HCT116 (cell line): ENCODE results near the gene STAC. TPM values are rescaled to one million over a fixed set of nuclear protein-coding genes. Genes with fewer than 3 reads are reported as not detected.

Experiments
- ATAC-seq: fragments of 200-7000 bp; cut with Tn5 transposase; 2 replicates; pipeline ENCODE4 v1.9.1; 2020; ENCODE audit warnings: mild to moderate bottlenecking, moderate library complexity
- BruUV-seq: library from RNA; stranded (reverse); fragments of 400-500 nt; replicated peaks from 2 replicates; lab custom pipeline; 2021; lab: Mats Ljungman, UMichigan
- CTCF ChIA-PET: fragments of 300-600 bp; sonication (Branson Sonifier 250); formaldehyde crosslinking; loops from one replicate; lab custom pipeline; 2021; ENCODE audit warnings: antibody characterized with exemption; lab: Charles Lee
- POLR2A ChIA-PET: fragments of 300-600, 350-600 bp; sonication (Branson Sonifier 250); formaldehyde crosslinking; loops from one replicate; lab custom pipeline; 2021; ENCODE audit warnings: antibody characterized with exemption; lab: Charles Lee
- RAD21 ChIA-PET, 2 experiments: fragments of 300-600 bp; sonication (Branson Sonifier 250); formaldehyde crosslinking; loops; one replicate each; lab custom pipeline; 2023; ENCODE audit warnings: low total read pairs in 2 of 2; ENCODE audit not compliant: uncharacterized antibody in 2 of 2, unreplicated experiment in 2 of 2, low non-redundant PET in 1 of 2; lab: Charles Lee
- DNase-seq: peaks from one replicate; pipeline ENCODE4 v3.0.0-alpha.2; 2010; ENCODE audit warnings: low read depth, low spot score
- H2AFZ ChIP-seq: fragments of 200-600 bp; shearing (Covaris generic), sonication (generic); 2 replicates; pipeline ENCODE4 v1.6.1; 2017; ENCODE audit warnings: low read depth, mixed run types, mixed read lengths, antibody characterized with exemption, low read length; ENCODE audit not compliant: poor library complexity, severe bottlenecking
- H3K27ac ChIP-seq: 2 replicates; pipeline ENCODE4 v1.5.1; 2012; ENCODE audit warnings: low read depth, low read length
- H3K27me3 ChIP-seq: fragments of 200-600 bp; sonication (generic); 2 replicates; pipeline ENCODE4 v1.6.1; 2016; ENCODE audit warnings: mixed run types, low read length, mixed read lengths; ENCODE audit not compliant: insufficient read depth
- H3K36me3 ChIP-seq, 2 experiments: fragments of 200-500 bp in 1 of 2; fragments of 200-600 bp in 1 of 2; sonication (Bioruptor generic) in 1 of 2; sonication (generic) in 1 of 2; 2 replicates each; pipeline versions ENCODE4 v1.5.1 to v1.6.1; 2014 to 2016; ENCODE audit warnings: low read length in 2 of 2, inconsistent platforms in 1 of 2, mixed read lengths in 1 of 2, mixed run types in 1 of 2; ENCODE audit not compliant: insufficient read depth in 2 of 2, control insufficient read depth in 1 of 2
- H3K4me1 ChIP-seq, 2 experiments: fragments of 200-600 bp in 1 of 2; sonication (generic) in 1 of 2; 2 replicates each; pipeline versions ENCODE4 v1.5.1 to v1.6.1; 2012 to 2017; ENCODE audit warnings: low read length in 2 of 2, inconsistent platforms in 1 of 2, mild to moderate bottlenecking in 1 of 2, mixed read lengths in 1 of 2, mixed run types in 1 of 2, moderate library complexity in 1 of 2; ENCODE audit not compliant: insufficient read depth in 2 of 2, control insufficient read depth in 1 of 2
- H3K4me2 ChIP-seq: fragments of 200-600 bp; sonication (generic); 2 replicates; pipeline ENCODE4 v1.6.1; 2017; ENCODE audit warnings: mixed run types, low read length, mixed read lengths
- H3K4me3 ChIP-seq, 2 experiments: fragments of 200-600 bp in 1 of 2; sonication (generic) in 1 of 2; replicated peaks in 1 of 2; 2 replicates each; pipeline ENCODE4 v1.5.1; 2011 to 2016; ENCODE audit warnings: low read length in 2 of 2, control low read depth in 1 of 2, low read depth in 1 of 2, mild to moderate bottlenecking in 1 of 2, mixed read lengths in 1 of 2, mixed run types in 1 of 2
- H3K79me2 ChIP-seq: fragments of 200-600 bp; sonication (generic); 2 replicates; pipeline ENCODE4 v1.6.1; 2017; ENCODE audit warnings: mild to moderate bottlenecking, mixed run types, low read length, moderate library complexity, mixed read lengths; ENCODE audit not compliant: insufficient read depth
- H3K9ac ChIP-seq: fragments of 200-600 bp; sonication (generic); 2 replicates; pipeline ENCODE4 v1.6.1; 2016; ENCODE audit warnings: low read length, mixed read lengths
- H3K9me2 ChIP-seq: fragments of 200-600 bp; sonication (generic), shearing (Covaris generic); 2 replicates; pipeline ENCODE4 v1.6.1; 2017; ENCODE audit warnings: mixed run types, mild to moderate bottlenecking, moderate library complexity; ENCODE audit not compliant: insufficient read depth
- H3K9me3 ChIP-seq, 2 experiments: fragments of 200-500 bp in 1 of 2; fragments of 200-600 bp in 1 of 2; sonication (Bioruptor generic) in 1 of 2; sonication (generic) in 1 of 2; 2 replicates each; pipeline ENCODE4 v1.6.1; 2014 to 2017; ENCODE audit warnings: low read length in 2 of 2, mixed read lengths in 2 of 2, inconsistent platforms in 1 of 2, low read depth in 1 of 2, mild to moderate bottlenecking in 1 of 2, mixed run types in 1 of 2, moderate library complexity in 1 of 2; ENCODE audit not compliant: control insufficient read depth in 1 of 2, insufficient read depth in 1 of 2
- H4K20me1 ChIP-seq: fragments of 200-600 bp; sonication (generic), shearing (Covaris generic); 2 replicates; pipeline ENCODE4 v1.6.1; 2017; ENCODE audit warnings: mixed run types, mild to moderate bottlenecking, moderate library complexity; ENCODE audit not compliant: insufficient read depth
- ELF1 ChIP-seq: IDR thresholded peaks from 2 replicates; pipeline ENCODE4 v1.6.1; 2012; ENCODE audit warnings: low read depth, borderline replicate concordance
- SP1 ChIP-seq: IDR thresholded peaks from 2 replicates; pipeline ENCODE4 v1.6.1; 2012; ENCODE audit warnings: low read depth
- SRF ChIP-seq: IDR thresholded peaks from 2 replicates; pipeline ENCODE4 v1.6.1; 2012; ENCODE audit warnings: low read depth
- YY1 ChIP-seq: IDR thresholded peaks from 2 replicates; pipeline ENCODE4 v1.6.1; 2011; ENCODE audit warnings: low read length, low read depth, moderate library complexity, mild to moderate bottlenecking; ENCODE audit not compliant: insufficient replicate concordance; ENCODE audit errors: extremely low read depth
- ZFX ChIP-seq: fragments of 450-650 bp; IDR thresholded peaks from 2 replicates; pipeline ENCODE4 v1.6.1; 2017
- ZNF274 ChIP-seq: fragments of 200-500 bp; sonication (Bioruptor generic); IDR thresholded peaks from 2 replicates; pipeline ENCODE4 v1.6.1; 2014; ENCODE audit warnings: mild to moderate bottlenecking, low read depth, low read length, inconsistent platforms
- intact Hi-C: fragments of 100-400 bp; cut with micrococcal nuclease; formaldehyde crosslinking; loops from 2 replicates; pipeline ENCODE4 v1.10.0; 2022
- total RNA-seq: library from RNA; stranded (reverse); gene quantifications from one replicate; pipeline ENCODE4 v1.2.1, GENCODE V29; 2021; ENCODE audit not compliant: unreplicated experiment
- TF ChIP-seq, protein P1 (sequence below): IDR thresholded peaks from 2 replicates; pipeline ENCODE4 v1.6.1; 2012
- TF ChIP-seq, protein P2 (sequence below), 3 experiments: fragments of 200-600 bp in 1 of 3; sonication (generic) in 1 of 3; IDR thresholded peaks in 2 of 3; conservative IDR thresholded peaks in 1 of 3; 2 replicates each; pipeline ENCODE4 v1.5.1; 2012 to 2017; ENCODE audit warnings: low read depth in 2 of 3, low read length in 2 of 3, antibody characterized with exemption in 1 of 3, borderline replicate concordance in 1 of 3, control low read depth in 1 of 3, mild to moderate bottlenecking in 1 of 3, mixed read lengths in 1 of 3, mixed run types in 1 of 3, moderate library complexity in 1 of 3; ENCODE audit not compliant: insufficient read depth in 1 of 3
- TF ChIP-seq, protein P3 (sequence below): IDR thresholded peaks from 2 replicates; pipeline ENCODE4 v1.6.1; 2011; ENCODE audit warnings: mild to moderate bottlenecking, low read length, moderate library complexity; ENCODE audit not compliant: insufficient replicate concordance; ENCODE audit errors: extremely low read depth

STAC gene
- total RNA-seq, 1 experiment from 2014 or later = not detected

DNA sequence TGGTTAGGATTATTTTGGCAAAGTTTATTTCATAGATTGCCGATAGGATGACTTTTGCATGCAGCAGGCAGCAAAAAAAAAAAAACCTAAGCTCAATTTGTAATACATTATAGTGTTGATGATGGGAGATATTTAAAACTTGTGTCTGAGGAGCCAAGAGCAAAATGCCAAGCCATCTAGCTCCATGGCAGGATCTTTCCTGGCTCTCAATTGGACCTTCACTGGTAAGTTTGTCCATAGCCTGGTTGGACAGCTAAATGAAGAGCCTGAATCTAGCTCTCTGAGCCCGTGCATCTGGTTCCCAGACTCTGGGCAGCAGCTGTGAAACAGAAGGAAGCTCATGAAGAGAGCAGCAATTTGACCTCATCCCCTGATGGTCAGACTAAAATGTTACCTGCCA is 17.5 kb downstream of the STAC start:
- Histone ChIP-seq H3K27me3 (peaks cover 8% of the 10 kb centered on the region), H3K36me3 (no peaks in the 10 kb centered on the region), H3K4me1 (no peaks in the 10 kb centered on the region), H3K9ac (no peak overlapping the region), H2AFZ (no peak overlapping the region), H4K20me1 (no peaks in the 10 kb centered on the region), H3K79me2 (no peaks in the 10 kb centered on the region), H3K9me3 (no peaks in the 10 kb centered on the region), H3K27ac (no peak overlapping the region), H3K9me2 (no peaks in the 10 kb centered on the region), H3K4me2 (no peak overlapping the region), H3K4me3 (no peak overlapping the region)
- no peak for TF ChIP-seq SRF
- TF ChIP-seq, protein P1, sequence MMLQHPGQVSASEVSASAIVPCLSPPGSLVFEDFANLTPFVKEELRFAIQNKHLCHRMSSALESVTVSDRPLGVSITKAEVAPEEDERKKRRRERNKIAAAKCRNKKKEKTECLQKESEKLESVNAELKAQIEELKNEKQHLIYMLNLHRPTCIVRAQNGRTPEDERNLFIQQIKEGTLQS = no peak
- no peak for TF ChIP-seq SP1
- TF ChIP-seq YY1 = no peak
- CTCF ChIA-PET = no interaction called here
- DNase-seq (no peak), ATAC-seq (no peak)
- no TSS peak for BruUV-seq
- POLR2A ChIA-PET = no interaction called here
- RAD21 ChIA-PET = no interaction called here
- intact Hi-C loops = no loop called here

DNA sequence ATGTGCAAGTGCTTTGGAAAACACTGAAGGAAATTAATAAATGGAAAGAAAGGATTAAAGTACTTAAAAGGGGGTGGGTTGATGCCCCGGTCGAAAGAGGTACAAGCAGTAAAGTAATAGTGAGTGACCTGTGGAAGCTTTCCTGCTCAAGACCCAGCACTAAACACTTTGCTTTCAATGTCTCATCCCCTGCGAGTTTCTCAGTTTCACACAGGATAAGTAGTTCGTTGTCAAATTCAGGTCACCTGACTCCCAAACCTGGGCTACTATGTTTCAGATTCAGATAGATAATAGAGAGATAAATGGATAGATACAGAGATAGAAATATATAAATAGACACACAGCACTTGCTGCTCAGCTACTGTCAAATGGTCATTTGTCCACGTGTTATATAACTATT is 19.6 kb downstream of the STAC start:
- H3K79me2 ChIP-seq = no peaks in the 10 kb centered on the region
- DNase-seq (no peak), ATAC-seq (no peak)
- peaks cover 8% of the 10 kb centered on the region for H3K27me3 ChIP-seq
- intact Hi-C loops = no loop called here
- ChIA-PET POLR2A (no interaction called here), CTCF (no interaction called here), RAD21 (no interaction called here)
- no peaks in the 10 kb centered on the region for H3K36me3 ChIP-seq
- no TSS peak for BruUV-seq
- H3K4me2 ChIP-seq = no peak overlapping the region
- no peaks in the 10 kb centered on the region for H3K4me1 ChIP-seq
- no peak overlapping the region for H3K9ac ChIP-seq
- no peaks in the 10 kb centered on the region for H3K9me2 ChIP-seq
- no peak overlapping the region for H3K4me3 ChIP-seq
- H2AFZ ChIP-seq = no peak overlapping the region
- no peaks in the 10 kb centered on the region for H3K9me3 ChIP-seq
- H3K27ac ChIP-seq = no peak overlapping the region
- TF ChIP-seq ELF1 = no peak
- TF ChIP-seq ZFX = no peak
- TF ChIP-seq, protein P2, sequence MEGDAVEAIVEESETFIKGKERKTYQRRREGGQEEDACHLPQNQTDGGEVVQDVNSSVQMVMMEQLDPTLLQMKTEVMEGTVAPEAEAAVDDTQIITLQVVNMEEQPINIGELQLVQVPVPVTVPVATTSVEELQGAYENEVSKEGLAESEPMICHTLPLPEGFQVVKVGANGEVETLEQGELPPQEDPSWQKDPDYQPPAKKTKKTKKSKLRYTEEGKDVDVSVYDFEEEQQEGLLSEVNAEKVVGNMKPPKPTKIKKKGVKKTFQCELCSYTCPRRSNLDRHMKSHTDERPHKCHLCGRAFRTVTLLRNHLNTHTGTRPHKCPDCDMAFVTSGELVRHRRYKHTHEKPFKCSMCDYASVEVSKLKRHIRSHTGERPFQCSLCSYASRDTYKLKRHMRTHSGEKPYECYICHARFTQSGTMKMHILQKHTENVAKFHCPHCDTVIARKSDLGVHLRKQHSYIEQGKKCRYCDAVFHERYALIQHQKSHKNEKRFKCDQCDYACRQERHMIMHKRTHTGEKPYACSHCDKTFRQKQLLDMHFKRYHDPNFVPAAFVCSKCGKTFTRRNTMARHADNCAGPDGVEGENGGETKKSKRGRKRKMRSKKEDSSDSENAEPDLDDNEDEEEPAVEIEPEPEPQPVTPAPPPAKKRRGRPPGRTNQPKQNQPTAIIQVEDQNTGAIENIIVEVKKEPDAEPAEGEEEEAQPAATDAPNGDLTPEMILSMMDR (IDR thresholded peaks at IDR 0.05 in 2 of 3, conservative IDR thresholded peaks at IDR 0.05 in 1 of 3; ENCODE audit: borderline replicate concordance in 1 of 3, insufficient read depth in 1 of 3, low read depth in 2 of 3, low read length in 2 of 3) = no peak
- no peak for TF ChIP-seq ZNF274
- TF ChIP-seq, protein P3, sequence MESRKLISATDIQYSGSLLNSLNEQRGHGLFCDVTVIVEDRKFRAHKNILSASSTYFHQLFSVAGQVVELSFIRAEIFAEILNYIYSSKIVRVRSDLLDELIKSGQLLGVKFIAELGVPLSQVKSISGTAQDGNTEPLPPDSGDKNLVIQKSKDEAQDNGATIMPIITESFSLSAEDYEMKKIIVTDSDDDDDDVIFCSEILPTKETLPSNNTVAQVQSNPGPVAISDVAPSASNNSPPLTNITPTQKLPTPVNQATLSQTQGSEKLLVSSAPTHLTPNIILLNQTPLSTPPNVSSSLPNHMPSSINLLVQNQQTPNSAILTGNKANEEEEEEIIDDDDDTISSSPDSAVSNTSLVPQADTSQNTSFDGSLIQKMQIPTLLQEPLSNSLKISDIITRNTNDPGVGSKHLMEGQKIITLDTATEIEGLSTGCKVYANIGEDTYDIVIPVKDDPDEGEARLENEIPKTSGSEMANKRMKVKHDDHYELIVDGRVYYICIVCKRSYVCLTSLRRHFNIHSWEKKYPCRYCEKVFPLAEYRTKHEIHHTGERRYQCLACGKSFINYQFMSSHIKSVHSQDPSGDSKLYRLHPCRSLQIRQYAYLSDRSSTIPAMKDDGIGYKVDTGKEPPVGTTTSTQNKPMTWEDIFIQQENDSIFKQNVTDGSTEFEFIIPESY = no peak
- no peaks in the 10 kb centered on the region for H4K20me1 ChIP-seq
